Progenitor cell of endocrine pancreas (in vitro differentiated cells): ENCODE results near the gene EIF1AD. TPM values are rescaled to one million over a fixed set of nuclear protein-coding genes. Genes with fewer than 3 reads are reported as not detected.

Experiments used
- DNase-seq: peaks from one replicate; pipeline ENCODE4 v3.0.0; 2021; ENCODE audit warnings: low spot score; ENCODE audit not compliant: unreplicated experiment
- H3K27ac Mint-ChIP-seq: 2 replicates; pipeline ENCODE4 v1.8.0; 2021; ENCODE audit warnings: mild to moderate bottlenecking, moderate library complexity, mixed read lengths
- H3K27me3 Mint-ChIP-seq: 2 replicates; pipeline ENCODE4 v1.8.0; 2021; ENCODE audit warnings: mixed read lengths
- H3K36me3 Mint-ChIP-seq: 2 replicates; pipeline ENCODE4 v1.8.0; 2022; ENCODE audit warnings: mixed read lengths; ENCODE audit not compliant: insufficient read depth
- H3K4me1 Mint-ChIP-seq: 2 replicates; pipeline ENCODE4 v1.8.0; 2021; ENCODE audit warnings: low read depth, mixed read lengths
- H3K4me3 Mint-ChIP-seq: 2 replicates; pipeline ENCODE4 v1.8.0; 2021; ENCODE audit warnings: low read depth, mild to moderate bottlenecking, moderate library complexity, mixed read lengths
- H3K9me3 Mint-ChIP-seq: 2 replicates; pipeline ENCODE4 v1.8.0; 2021; ENCODE audit warnings: low read depth, mixed read lengths
- CTCF ChIP-seq: fragments of 200-600 bp; sonication (generic); IDR thresholded peaks from one replicate; pipeline ENCODE4 v1.5.0; 2021; ENCODE audit warnings: antibody characterized with exemption, mild to moderate bottlenecking; ENCODE audit not compliant: unreplicated experiment
- total RNA-seq: library from RNA; stranded (reverse); gene quantifications from 2 replicates; pipeline ENCODE4 v1.2.1, GENCODE V29; 2021

EIF1AD gene
- total RNA-seq, 1 donor from 2014 or later = 40.1 TPM

- Mint-ChIP-seq H3K27ac (no peak overlapping the region), H3K36me3 (peaks cover 16% of the 10 kb centered on the region), H3K27me3 (no peaks in the 10 kb centered on the region), H3K9me3 (no peaks in the 10 kb centered on the region), H3K4me3 (no peak overlapping the region), H3K4me1 (no peaks in the 10 kb centered on the region)
- DNase-seq = no peak
- TF ChIP-seq CTCF = no peak
Observed at GRCh38 chr11:65973439-65974110, 28.4 kb downstream of the EIF1AD start.

GRCh38 chr11:65972116-65972515, 29.8 kb downstream of the EIF1AD start:
- no peaks in the 10 kb centered on the region for H3K9me3 Mint-ChIP-seq
- no peak overlapping the region for H3K4me3 Mint-ChIP-seq
- no peaks in the 10 kb centered on the region for H3K27me3 Mint-ChIP-seq
- no peak for DNase-seq
- peaks cover 19% of the 10 kb centered on the region for H3K36me3 Mint-ChIP-seq
- H3K27ac Mint-ChIP-seq = no peak overlapping the region
- TF ChIP-seq CTCF = no peak
- H3K4me1 Mint-ChIP-seq = no peaks in the 10 kb centered on the region

GRCh38 chr11:65968600-65969482, 33.1 kb downstream of the EIF1AD start:
- Mint-ChIP-seq H3K4me1 (no peaks in the 10 kb centered on the region), H3K36me3 (peaks cover 23% of the 10 kb centered on the region), H3K9me3 (no peaks in the 10 kb centered on the region), H3K27ac (peak overlapping the region; percentile 50), H3K27me3 (no peaks in the 10 kb centered on the region), H3K4me3 (no peak overlapping the region)
- DNase-seq = no peak
- TF ChIP-seq CTCF = no peak

GRCh38 chr11:65967329-65967934, 34.5 kb downstream of the EIF1AD start:
- H3K9me3 Mint-ChIP-seq = no peaks in the 10 kb centered on the region
- peaks cover 22% of the 10 kb centered on the region for H3K36me3 Mint-ChIP-seq
- H3K4me3 Mint-ChIP-seq = no peak overlapping the region

More at GRCh38 chr11:65967329-65967934, 34.5 kb downstream of the EIF1AD start:
- Mint-ChIP-seq H3K4me1 (peaks cover 8% of the 10 kb centered on the region), H3K27ac (no peak overlapping the region), H3K27me3 (no peaks in the 10 kb centered on the region)
- no peak for DNase-seq
- no peak for TF ChIP-seq CTCF
